HepG2 (cell line): ENCODE measurements around the gene SHISA7. TPM values are rescaled to one million over a fixed set of nuclear protein-coding genes. Genes with fewer than 3 reads are reported as not detected.

ENCODE experiments used
- ASH2L ChIP-seq: fragments of 300-600, 200-600 bp; sonication (generic); IDR thresholded peaks from 2 replicates; pipeline ENCODE4 v1.7.0; 2017; ENCODE audit warnings: low read depth, mild to moderate bottlenecking, moderate library complexity, mixed read lengths, low read length; ENCODE audit not compliant: insufficient read length
- DMAP1 ChIP-seq: IDR thresholded peaks from 2 replicates; pipeline ENCODE4 v1.6.1; 2016
- ESRRA ChIP-seq: sonication (generic); formaldehyde crosslinking; IDR thresholded peaks from 2 replicates; pipeline ENCODE4 v1.5.1; 2020; ENCODE audit warnings: mild to moderate bottlenecking, low read depth, missing genetic modification reagents
- FOXA3 ChIP-seq: IDR thresholded peaks from 2 replicates; pipeline ENCODE4 v1.6.1; 2016; ENCODE audit warnings: missing genetic modification reagents, missing compliant biosample characterization
- GTF3A ChIP-seq: sonication (generic); formaldehyde crosslinking; conservative IDR thresholded peaks from 2 replicates; pipeline ENCODE4 v1.4.0; 2020; ENCODE audit warnings: mild to moderate bottlenecking, missing genetic modification reagents
- MEF2D ChIP-seq: sonication (generic); formaldehyde crosslinking; IDR thresholded peaks from 2 replicates; pipeline ENCODE4 v1.5.1; 2020; ENCODE audit warnings: mild to moderate bottlenecking, missing genetic modification reagents
- NCOR1 ChIP-seq: fragments of 200-600 bp; sonication (generic); IDR thresholded peaks from 2 replicates; pipeline ENCODE4 v1.7.0; 2017; ENCODE audit warnings: antibody characterized with exemption, low read length, borderline replicate concordance
- NR2F6 ChIP-seq, 2 experiments: IDR thresholded peaks; 2 replicates each; pipeline ENCODE4 v1.6.1; 2016; ENCODE audit warnings: antibody characterized with exemption in 1 of 2, mild to moderate bottlenecking in 1 of 2
- RBM39 ChIP-seq: fragments of 200-400 bp; formaldehyde crosslinking; IDR thresholded peaks from one replicate; pipeline ENCODE4 v1.6.1; 2018; ENCODE audit warnings: antibody characterized with exemption, mild to moderate bottlenecking, low read depth, low read length; ENCODE audit not compliant: poor library complexity, severe bottlenecking
- SMAD3 ChIP-seq: sonication (generic); formaldehyde crosslinking; IDR thresholded peaks from 2 replicates; pipeline ENCODE4 v1.4.0; 2020; ENCODE audit warnings: missing genetic modification reagents
- ZBTB39 ChIP-seq: sonication (generic); formaldehyde crosslinking; IDR thresholded peaks from 2 replicates; pipeline ENCODE4 v1.5.0; 2020; ENCODE audit warnings: missing genetic modification reagents
- ZNF556 ChIP-seq: sonication (generic); formaldehyde crosslinking; IDR thresholded peaks from 2 replicates; pipeline ENCODE4 v1.4.0; 2020; ENCODE audit warnings: mild to moderate bottlenecking, missing genetic modification reagents, borderline replicate concordance
- ZNF580 ChIP-seq: IDR thresholded peaks from 2 replicates; pipeline ENCODE4 v1.6.1; 2016; ENCODE audit warnings: low read depth, borderline replicate concordance
- ZNF775 ChIP-seq: sonication (generic); formaldehyde crosslinking; IDR thresholded peaks from 2 replicates; pipeline ENCODE4 v1.4.0; 2020; ENCODE audit warnings: missing genetic modification reagents, mild to moderate bottlenecking, moderate library complexity, borderline replicate concordance
- ZNF878 ChIP-seq: sonication (generic); formaldehyde crosslinking; IDR thresholded peaks from 2 replicates; pipeline ENCODE4 v1.8.1; 2023; ENCODE audit warnings: mild to moderate bottlenecking, missing genetic modification reagents, moderate library complexity
- ZSCAN31 ChIP-seq: sonication (generic); formaldehyde crosslinking; IDR thresholded peaks from 2 replicates; pipeline ENCODE4 v1.5.0; 2020; ENCODE audit warnings: low read depth, mild to moderate bottlenecking, missing genetic modification reagents
- polyA plus RNA-seq, 8 experiments: library from polyadenylated mRNA; depleted of rRNA in 3 of 8; stranded (reverse) in 7 of 8; unstranded in 1 of 8; fragments of >200 nt; fragmentation: Illumina TruSeq in 4 of 8; extraction: Trizol in 4 of 8; gene quantifications; 2 replicates each; pipeline versions ENCODE4 v1.2.1 to v1.2.3, GENCODE V29; 2011 to 2016; ENCODE audit warnings: low read depth in 4 of 8, missing spikeins in 1 of 8, mixed read lengths in 1 of 8; ENCODE audit not compliant: insufficient read depth in 1 of 8
- total RNA-seq, 5 experiments: library from RNA; depleted of rRNA; stranded (reverse); fragments of >200 nt; fragmentation: Illumina TruSeq; extraction: Trizol; gene quantifications; 2 replicates each; pipeline ENCODE4 v1.2.3, GENCODE V29; 2016; ENCODE audit warnings: low read depth in 1 of 5
- TF ChIP-seq, protein P1 (sequence below): IDR thresholded peaks from 2 replicates; pipeline ENCODE4 v1.4.0; 2020; ENCODE audit warnings: mild to moderate bottlenecking, missing genetic modification reagents
- TF ChIP-seq, protein P2 (sequence below): IDR thresholded peaks from 2 replicates; pipeline ENCODE4 v1.6.1; 2016; ENCODE audit warnings: low read depth
- TF ChIP-seq, protein P3 (sequence below): sonication (generic); formaldehyde crosslinking; IDR thresholded peaks from 2 replicates; pipeline ENCODE4 v1.4.0; 2020; ENCODE audit warnings: mild to moderate bottlenecking, missing genetic modification reagents

SHISA7 gene
- total and polyA plus RNA-seq, 2 of the 13 experiments (the other 11 are each of a cell fraction or from before 2014, with no cell fraction given), result not detected

DNA sequence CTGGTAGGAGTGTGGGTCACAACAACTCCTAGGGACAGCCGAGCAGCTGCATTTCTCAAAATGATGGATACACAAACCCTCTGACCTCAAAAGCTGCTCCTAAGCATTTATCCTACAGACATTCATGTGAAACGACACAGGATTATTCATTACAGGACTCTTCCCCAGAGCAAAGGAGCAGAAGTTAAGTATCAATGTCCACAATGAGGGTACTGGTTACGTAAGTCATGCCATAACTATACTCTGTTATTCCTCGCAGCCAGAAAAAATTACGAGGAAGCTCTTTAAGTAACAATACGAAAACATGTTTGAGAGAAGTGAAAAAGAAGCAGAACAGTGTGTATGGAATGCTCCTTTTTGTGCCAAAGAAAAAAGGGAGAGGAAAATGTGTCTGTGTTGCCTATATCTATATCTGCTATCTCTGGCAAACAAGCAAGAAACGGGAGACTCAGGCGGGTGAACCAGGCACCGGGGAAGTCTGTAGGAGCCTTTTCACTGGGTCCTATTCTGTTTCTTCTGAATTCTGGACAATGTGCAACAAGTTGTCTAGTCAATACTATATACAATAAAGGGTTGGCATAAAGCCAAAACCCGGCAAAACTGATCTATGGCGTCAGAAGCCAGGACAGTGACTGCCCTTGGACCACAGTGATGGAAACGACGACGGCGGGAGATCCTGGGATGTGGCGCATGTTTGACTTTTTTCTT, 17.0 kb upstream of the SHISA7 start (continued):
- TF ChIP-seq, protein P1, sequence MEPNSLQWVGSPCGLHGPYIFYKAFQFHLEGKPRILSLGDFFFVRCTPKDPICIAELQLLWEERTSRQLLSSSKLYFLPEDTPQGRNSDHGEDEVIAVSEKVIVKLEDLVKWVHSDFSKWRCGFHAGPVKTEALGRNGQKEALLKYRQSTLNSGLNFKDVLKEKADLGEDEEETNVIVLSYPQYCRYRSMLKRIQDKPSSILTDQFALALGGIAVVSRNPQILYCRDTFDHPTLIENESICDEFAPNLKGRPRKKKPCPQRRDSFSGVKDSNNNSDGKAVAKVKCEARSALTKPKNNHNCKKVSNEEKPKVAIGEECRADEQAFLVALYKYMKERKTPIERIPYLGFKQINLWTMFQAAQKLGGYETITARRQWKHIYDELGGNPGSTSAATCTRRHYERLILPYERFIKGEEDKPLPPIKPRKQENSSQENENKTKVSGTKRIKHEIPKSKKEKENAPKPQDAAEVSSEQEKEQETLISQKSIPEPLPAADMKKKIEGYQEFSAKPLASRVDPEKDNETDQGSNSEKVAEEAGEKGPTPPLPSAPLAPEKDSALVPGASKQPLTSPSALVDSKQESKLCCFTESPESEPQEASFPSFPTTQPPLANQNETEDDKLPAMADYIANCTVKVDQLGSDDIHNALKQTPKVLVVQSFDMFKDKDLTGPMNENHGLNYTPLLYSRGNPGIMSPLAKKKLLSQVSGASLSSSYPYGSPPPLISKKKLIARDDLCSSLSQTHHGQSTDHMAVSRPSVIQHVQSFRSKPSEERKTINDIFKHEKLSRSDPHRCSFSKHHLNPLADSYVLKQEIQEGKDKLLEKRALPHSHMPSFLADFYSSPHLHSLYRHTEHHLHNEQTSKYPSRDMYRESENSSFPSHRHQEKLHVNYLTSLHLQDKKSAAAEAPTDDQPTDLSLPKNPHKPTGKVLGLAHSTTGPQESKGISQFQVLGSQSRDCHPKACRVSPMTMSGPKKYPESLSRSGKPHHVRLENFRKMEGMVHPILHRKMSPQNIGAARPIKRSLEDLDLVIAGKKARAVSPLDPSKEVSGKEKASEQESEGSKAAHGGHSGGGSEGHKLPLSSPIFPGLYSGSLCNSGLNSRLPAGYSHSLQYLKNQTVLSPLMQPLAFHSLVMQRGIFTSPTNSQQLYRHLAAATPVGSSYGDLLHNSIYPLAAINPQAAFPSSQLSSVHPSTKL, result peak; percentile 33
- TF ChIP-seq ASH2L (peak; percentile 9), ZNF580 (CRISPR knock-in tag) (no peak), GTF3A (0 out of 2 replicates have a peak, but pooled peaks have one; percentile 41), DMAP1 (peak; percentile 44; the same call in 1 of the 2 replicates), FOXA3 (CRISPR knock-in tag) (peak; percentile 34; the same call in 1 of the 2 replicates), NR2F6 (IDR thresholded peaks at IDR 0.05) (no peak), NR2F6 (CRISPR knock-in tag; IDR thresholded peaks at IDR 0.05) (peak; percentile 44; the same call in 1 of the 2 replicates), NCOR1 (peak; percentile 39), RBM39 (no peak), ESRRA (CRISPR knock-in tag) (peak; percentile 29; the same call in 1 of the 2 replicates), ZNF556 (CRISPR knock-in tag) (no peak), MEF2D (CRISPR knock-in tag) (peak; percentile 30; the same call in 1 of the 2 replicates), SMAD3 (CRISPR knock-in tag) (peak; percentile 49; the same call in 1 of the 2 replicates), ZNF775 (CRISPR knock-in tag) (no peak), ZNF878 (CRISPR knock-in tag) (no peak), ZBTB39 (CRISPR knock-in tag) (no peak), ZSCAN31 (CRISPR knock-in tag) (no peak; the same call in 1 of the 2 replicates)
- TF ChIP-seq, protein P2, sequence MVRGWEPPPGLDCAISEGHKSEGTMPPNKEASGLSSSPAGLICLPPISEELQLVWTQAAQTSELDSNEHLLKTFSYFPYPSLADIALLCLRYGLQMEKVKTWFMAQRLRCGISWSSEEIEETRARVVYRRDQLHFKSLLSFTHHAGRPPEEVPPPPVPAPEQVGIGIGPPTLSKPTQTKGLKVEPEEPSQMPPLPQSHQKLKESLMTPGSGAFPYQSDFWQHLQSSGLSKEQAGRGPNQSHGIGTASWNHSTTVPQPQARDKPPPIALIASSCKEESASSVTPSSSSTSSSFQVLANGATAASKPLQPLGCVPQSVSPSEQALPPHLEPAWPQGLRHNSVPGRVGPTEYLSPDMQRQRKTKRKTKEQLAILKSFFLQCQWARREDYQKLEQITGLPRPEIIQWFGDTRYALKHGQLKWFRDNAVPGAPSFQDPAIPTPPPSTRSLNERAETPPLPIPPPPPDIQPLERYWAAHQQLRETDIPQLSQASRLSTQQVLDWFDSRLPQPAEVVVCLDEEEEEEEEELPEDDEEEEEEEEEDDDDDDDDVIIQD (CRISPR knock-in tag), result 0 out of 2 replicates have a peak, but pooled peaks have one; percentile 32
- TF ChIP-seq, protein P3, sequence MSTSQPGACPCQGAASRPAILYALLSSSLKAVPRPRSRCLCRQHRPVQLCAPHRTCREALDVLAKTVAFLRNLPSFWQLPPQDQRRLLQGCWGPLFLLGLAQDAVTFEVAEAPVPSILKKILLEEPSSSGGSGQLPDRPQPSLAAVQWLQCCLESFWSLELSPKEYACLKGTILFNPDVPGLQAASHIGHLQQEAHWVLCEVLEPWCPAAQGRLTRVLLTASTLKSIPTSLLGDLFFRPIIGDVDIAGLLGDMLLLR, result no peak
